ENCODE measurements around the gene RFNG.
A peak's percentile ranks its signal among the peaks of the same experiment; 100 is the strongest.

Gene RFNG

GRCh38 chr17:82051776-82052637 lies at the start of gene RFNG, which contains the start of gene GPS1:
Gene RFNG (minus strand): TSS chr17:82051811. CDS start chr17:82051766, 45 bp downstream.
Gene GPS1 (plus strand): TSS chr17:82051898. CDS start chr17:82051932, 34 bp downstream.
- Histone ChIP-seq H3K27ac (ENCODE audit: low read length) (no peak within 1 kb of the TSS), H3K4me3 (ENCODE audit: low read length) (peak within 1 kb of the TSS; percentile 85), H3K9me3 (ENCODE audit: control insufficient read depth, low read depth, low read length) (no peaks in the 10 kb centered on the region), H3K4me1 (ENCODE audit: control insufficient read depth, low read depth, low read length) (no peaks in the 10 kb centered on the region), H3K36me3 (ENCODE audit: control insufficient read depth, low read depth, low read length) (peaks cover 35% of the 10 kb centered on the region), H3K27me3 (ENCODE audit: control insufficient read depth, insufficient read depth, low read length) (no peaks in the 10 kb centered on the region), H3K9ac (ENCODE audit: low read length) (peak within 1 kb of the TSS; percentile 62)

GRCh38 chr17:82101301-82101715 lies 49.7 kb upstream of the RFNG start:
- H3K27ac ChIP-seq (ENCODE audit: low read length), result no peak overlapping the region
- peaks cover 28% of the 10 kb centered on the region for H3K4me1 ChIP-seq (ENCODE audit: control insufficient read depth, low read depth, low read length)
- no peak overlapping the region for H3K9ac ChIP-seq (ENCODE audit: low read length)

GRCh38 chr17:82100502-82101298 lies 49.1 kb upstream of the RFNG start:
- no peaks in the 10 kb centered on the region for H3K27me3 ChIP-seq (ENCODE audit: control insufficient read depth, insufficient read depth, low read length)
- peaks cover 5% of the 10 kb centered on the region for H3K36me3 ChIP-seq (ENCODE audit: control insufficient read depth, low read depth, low read length)
- peaks cover 28% of the 10 kb centered on the region for H3K4me1 ChIP-seq (ENCODE audit: control insufficient read depth, low read depth, low read length)
- no peak overlapping the region for H3K4me3 ChIP-seq (ENCODE audit: low read length)
- H3K9me3 ChIP-seq (ENCODE audit: control insufficient read depth, low read depth, low read length), result no peaks in the 10 kb centered on the region
- H3K27ac ChIP-seq (ENCODE audit: low read length), result no peak overlapping the region
- no peak overlapping the region for H3K9ac ChIP-seq (ENCODE audit: low read length)

More at GRCh38 chr17:82101301-82101715, 49.7 kb upstream of the RFNG start:
- no peaks in the 10 kb centered on the region for H3K27me3 ChIP-seq (ENCODE audit: control insufficient read depth, insufficient read depth, low read length)
- H3K9me3 ChIP-seq (ENCODE audit: control insufficient read depth, low read depth, low read length), result no peaks in the 10 kb centered on the region
- H3K4me3 ChIP-seq (ENCODE audit: low read length), result no peak overlapping the region
- H3K36me3 ChIP-seq (ENCODE audit: control insufficient read depth, low read depth, low read length), result no peaks in the 10 kb centered on the region

- no peaks in the 10 kb centered on the region for H3K27me3 ChIP-seq (ENCODE audit: control insufficient read depth, insufficient read depth, low read length)
- peak overlapping the region; percentile 80 for H3K27ac ChIP-seq (ENCODE audit: low read length)
- peaks cover 27% of the 10 kb centered on the region for H3K4me1 ChIP-seq (ENCODE audit: control insufficient read depth, low read depth, low read length)
- peak overlapping the region; percentile 70 for H3K4me3 ChIP-seq (ENCODE audit: low read length)
- H3K36me3 ChIP-seq (ENCODE audit: control insufficient read depth, low read depth, low read length), result peaks cover 17% of the 10 kb centered on the region
- no peaks in the 10 kb centered on the region for H3K9me3 ChIP-seq (ENCODE audit: control insufficient read depth, low read depth, low read length)
- H3K9ac ChIP-seq (ENCODE audit: low read length), result peak overlapping the region; percentile 90
These were observed 47.5 kb upstream of the RFNG start for GRCh38 chr17:82098939-82099763.

GRCh38 chr17:82098169-82098938 lies 46.7 kb upstream of the RFNG start, which contains the start of gene FASN:
Gene FASN (minus strand): TSS chr17:82098236. CDS start chr17:82096445, 1,791 bp downstream.
- Histone ChIP-seq H3K9ac (ENCODE audit: low read length) (peak within 1 kb of the TSS; percentile 90), H3K4me1 (ENCODE audit: control insufficient read depth, low read depth, low read length) (peaks cover 19% of the 10 kb centered on the region), H3K36me3 (ENCODE audit: control insufficient read depth, low read depth, low read length) (peaks cover 23% of the 10 kb centered on the region), H3K4me3 (ENCODE audit: low read length) (peak within 1 kb of the TSS; percentile 75), H3K27me3 (ENCODE audit: control insufficient read depth, insufficient read depth, low read length) (no peaks in the 10 kb centered on the region), H3K27ac (ENCODE audit: low read length) (peak within 1 kb of the TSS; percentile 80), H3K9me3 (ENCODE audit: control insufficient read depth, low read depth, low read length) (no peaks in the 10 kb centered on the region)

- peaks cover 27% of the 10 kb centered on the region for H3K36me3 ChIP-seq (ENCODE audit: control insufficient read depth, low read depth, low read length)
- peak overlapping the region; percentile 68 for H3K9ac ChIP-seq (ENCODE audit: low read length)
- no peak overlapping the region for H3K27ac ChIP-seq (ENCODE audit: low read length)
- peaks cover 14% of the 10 kb centered on the region for H3K4me1 ChIP-seq (ENCODE audit: control insufficient read depth, low read depth, low read length)
- no peaks in the 10 kb centered on the region for H3K9me3 ChIP-seq (ENCODE audit: control insufficient read depth, low read depth, low read length)
- peak overlapping the region; percentile 75 for H3K4me3 ChIP-seq (ENCODE audit: low read length)
- H3K27me3 ChIP-seq (ENCODE audit: control insufficient read depth, insufficient read depth, low read length), result no peaks in the 10 kb centered on the region
These were observed 46.2 kb upstream of the RFNG start for GRCh38 chr17:82097919-82098168.

- Histone ChIP-seq H3K27me3 (ENCODE audit: control insufficient read depth, insufficient read depth, low read length) (no peaks in the 10 kb centered on the region), H3K4me3 (ENCODE audit: low read length) (peak overlapping the region; percentile 75), H3K4me1 (ENCODE audit: control insufficient read depth, low read depth, low read length) (peaks cover 10% of the 10 kb centered on the region), H3K36me3 (ENCODE audit: control insufficient read depth, low read depth, low read length) (peaks cover 31% of the 10 kb centered on the region), H3K9me3 (ENCODE audit: control insufficient read depth, low read depth, low read length) (no peaks in the 10 kb centered on the region), H3K9ac (ENCODE audit: low read length) (peak overlapping the region; percentile 68), H3K27ac (ENCODE audit: low read length) (no peak overlapping the region)
These were observed 45.7 kb upstream of the RFNG start for GRCh38 chr17:82097184-82097918.

- no peak overlapping the region for H3K27ac ChIP-seq (ENCODE audit: low read length)
- peak overlapping the region; percentile 68 for H3K9ac ChIP-seq (ENCODE audit: low read length)
- H3K27me3 ChIP-seq (ENCODE audit: control insufficient read depth, insufficient read depth, low read length), result no peaks in the 10 kb centered on the region
- peaks cover 7% of the 10 kb centered on the region for H3K4me1 ChIP-seq (ENCODE audit: control insufficient read depth, low read depth, low read length)
- H3K9me3 ChIP-seq (ENCODE audit: control insufficient read depth, low read depth, low read length), result no peaks in the 10 kb centered on the region
- H3K36me3 ChIP-seq (ENCODE audit: control insufficient read depth, low read depth, low read length), result peaks cover 37% of the 10 kb centered on the region
- peak overlapping the region; percentile 75 for H3K4me3 ChIP-seq (ENCODE audit: low read length)
These were observed 45.1 kb upstream of the RFNG start for GRCh38 chr17:82096709-82097183.

GRCh38 chr17:82095777-82096708 lies 44.4 kb upstream of the RFNG start:
- H3K4me3 ChIP-seq (ENCODE audit: low read length), result peak overlapping the region; percentile 75
- no peak overlapping the region for H3K9ac ChIP-seq (ENCODE audit: low read length)
- no peaks in the 10 kb centered on the region for H3K9me3 ChIP-seq (ENCODE audit: control insufficient read depth, low read depth, low read length)
- peaks cover 44% of the 10 kb centered on the region for H3K36me3 ChIP-seq (ENCODE audit: control insufficient read depth, low read depth, low read length)
- H3K27ac ChIP-seq (ENCODE audit: low read length), result no peak overlapping the region
- H3K4me1 ChIP-seq (ENCODE audit: control insufficient read depth, low read depth, low read length), result peaks cover 7% of the 10 kb centered on the region
- no peaks in the 10 kb centered on the region for H3K27me3 ChIP-seq (ENCODE audit: control insufficient read depth, insufficient read depth, low read length)
